Mesendoderm (in vitro differentiated cells): ENCODE data around the gene MSMB. TPM values are rescaled to one million over a fixed set of nuclear protein-coding genes. Genes with fewer than 3 reads are reported as not detected.
"Not testable (repeated sequence)": the region's sequence is repeated elsewhere in the genome, so short reads cannot be mapped to it uniquely, and the experiment has no call there.

Experiments used
- DNase-seq: peaks from one replicate; pipeline ENCODE4 v3.0.0; 2013
- H2AK5ac ChIP-seq: 2 replicates; pipeline ENCODE4 v1.6.1; 2013; ENCODE audit warnings: low read length, inconsistent platforms
- H2BK120ac ChIP-seq: 2 replicates; pipeline ENCODE4 v1.6.1; 2013; ENCODE audit warnings: low read depth, mild to moderate bottlenecking, low read length, moderate library complexity, mixed read lengths
- H2BK15ac ChIP-seq: replicated peaks from 2 replicates; pipeline ENCODE4 v1.6.1; 2013; ENCODE audit warnings: low read depth, mild to moderate bottlenecking, moderate library complexity
- H2BK5ac ChIP-seq: 2 replicates; pipeline ENCODE4 v1.6.1; 2013; ENCODE audit warnings: low read length, inconsistent platforms
- H3K18ac ChIP-seq: 2 replicates; pipeline ENCODE4 v1.6.1; 2013; ENCODE audit warnings: mild to moderate bottlenecking, low read length, mixed read lengths
- H3K23ac ChIP-seq: one replicate; pipeline ENCODE4 v1.6.1; 2013; ENCODE audit warnings: low read length
- H3K27ac ChIP-seq: 2 replicates; pipeline ENCODE4 v1.5.1; 2013; ENCODE audit warnings: low read depth, mild to moderate bottlenecking, inconsistent platforms, low read length, moderate library complexity
- H3K27me3 ChIP-seq: 2 replicates; pipeline ENCODE4 v1.6.1; 2013; ENCODE audit warnings: low read length, control low read depth, mild to moderate bottlenecking, inconsistent platforms; ENCODE audit not compliant: insufficient read depth, poor library complexity
- H3K36me3 ChIP-seq: 2 replicates; pipeline ENCODE4 v1.6.1; 2013; ENCODE audit warnings: low read length, inconsistent platforms; ENCODE audit not compliant: control insufficient read depth, insufficient read depth
- H3K4ac ChIP-seq: one replicate; pipeline ENCODE4 v1.6.1; 2013; ENCODE audit warnings: low read depth, mild to moderate bottlenecking, low read length, moderate library complexity
- H3K4me1 ChIP-seq: 2 replicates; pipeline ENCODE4 v1.6.1; 2013; ENCODE audit warnings: low read depth, low read length, inconsistent platforms; ENCODE audit not compliant: control insufficient read depth
- H3K4me2 ChIP-seq: 2 replicates; pipeline ENCODE4 v1.6.1; 2013; ENCODE audit warnings: low read length
- H3K4me3 ChIP-seq: 2 replicates; pipeline ENCODE4 v1.5.1; 2013; ENCODE audit warnings: mild to moderate bottlenecking, low read length
- H3K56ac ChIP-seq: one replicate; pipeline ENCODE4 v1.6.1; 2013; ENCODE audit warnings: low read length
- H3K79me1 ChIP-seq: 2 replicates; pipeline ENCODE4 v1.6.1; 2013; ENCODE audit warnings: low read length, inconsistent platforms
- H3K79me2 ChIP-seq: 2 replicates; pipeline ENCODE4 v1.6.1; 2013; ENCODE audit warnings: mild to moderate bottlenecking, low read length; ENCODE audit not compliant: control insufficient read depth, insufficient read depth
- H3K9ac ChIP-seq: 2 replicates; pipeline ENCODE4 v1.6.1; 2013; ENCODE audit warnings: low read length, inconsistent platforms
- H4K5ac ChIP-seq: one replicate; pipeline ENCODE4 v1.6.1; 2013; ENCODE audit warnings: low read length
- H4K8ac ChIP-seq: one replicate; pipeline ENCODE4 v1.6.1; 2013; ENCODE audit warnings: low read depth, mild to moderate bottlenecking, control low read depth, low read length, moderate library complexity
- WGBS: extraction: QIAGEN DNeasy Blood & Tissue Kit; methylation state at CpG from one replicate; pipeline ENCODE4 v1.1.7; 2013; ENCODE audit warnings: low lambda C conversion rate, missing lambda C conversion rate; ENCODE audit not compliant: insufficient coverage; ENCODE audit errors: extremely low coverage; 5-methylcytosine and 5-hydroxymethylcytosine counted together
- small RNA-seq: library from polyadenylated mRNA; stranded (forward); fragments of <200 nt; extraction: miRNeasy Mini kit (QIAGEN cat#:217004); gene quantifications from one replicate; pipeline ENCODE3, GENCODE V24; 2013; ENCODE audit not compliant: insufficient read depth

Gene MSMB

GRCh38 chr10:45983538-45984186 is 62.4 kb downstream of the MSMB start:
- not testable (repeated sequence) for H2BK15ac ChIP-seq, H2AK5ac ChIP-seq, H3K4ac ChIP-seq, H3K56ac ChIP-seq, H2BK120ac ChIP-seq, H4K8ac ChIP-seq, H3K18ac ChIP-seq, H3K4me1 ChIP-seq, H3K27ac ChIP-seq, H3K4me3 ChIP-seq, H3K9ac ChIP-seq, H3K79me1 ChIP-seq, H3K23ac ChIP-seq, H3K79me2 ChIP-seq, H3K36me3 ChIP-seq, H3K4me2 ChIP-seq, H2BK5ac ChIP-seq, H3K27me3 ChIP-seq, H4K5ac ChIP-seq
- peak; percentile 50 for DNase-seq
- no CpG with 5 or more reads among the region's 6 CpGs for WGBS

Small RNA genes within 50 kb of the gene (small RNA-seq; reads per million reads assigned to genes)
- gene SNORA74C-1, result not detected
